Hematopoietic multipotent progenitor cell treated with erythropoietin and hydrocortisone succinate and interleukin-3 and kit ligand, for 4 days (in vitro differentiated cells): Measurements from ENCODE around the gene C6orf15.

Experiments used
- DNase-seq: peaks from one replicate; pipeline ENCODE4 v3.0.0-alpha.2; 2015

C6orf15 gene

GRCh38 chr6:31065556-31065955 lies 46.8 kb downstream of the C6orf15 start:
- no peak for DNase-seq

GRCh38 chr6:31063906-31064435 lies 48.4 kb downstream of the C6orf15 start:
- DNase-seq: no peak
